Smooth muscle cell (in vitro differentiated cells): ENCODE data around the gene PTPN7. TPM values are rescaled to one million over a fixed set of nuclear protein-coding genes. Genes with fewer than 3 reads are reported as not detected.

Experiments used
- DNase-seq: peaks from one replicate; lab custom pipeline; 2025; ENCODE audit not compliant: unreplicated experiment; lab: John Stamatoyannopoulos, UW
- H2AFZ ChIP-seq: fragments of 200-600 bp; sonication (generic); 2 replicates; pipeline ENCODE4 v1.6.0; 2016; ENCODE audit warnings: antibody characterized with exemption, low read depth, mild to moderate bottlenecking
- H3F3A ChIP-seq: fragments of 200-600 bp; sonication (generic); 2 replicates; pipeline ENCODE4 v1.6.0; 2017; ENCODE audit warnings: antibody characterized with exemption, low read depth
- H3K27ac ChIP-seq: fragments of 200-600 bp; sonication (generic); 2 replicates; pipeline ENCODE4 v1.5.1; 2016; ENCODE audit warnings: low read depth, mild to moderate bottlenecking
- H3K27me3 ChIP-seq: fragments of 200-600 bp; sonication (generic); 2 replicates; pipeline ENCODE4 v1.6.1; 2016; ENCODE audit warnings: low read depth, mild to moderate bottlenecking
- H3K36me3 ChIP-seq: fragments of 200-600 bp; sonication (generic); 2 replicates; pipeline ENCODE4 v1.5.1; 2016; ENCODE audit warnings: low read depth
- H3K4me1 ChIP-seq: fragments of 200-600 bp; sonication (generic); 2 replicates; pipeline ENCODE4 v1.5.1; 2016; ENCODE audit warnings: low read depth
- H3K4me2 ChIP-seq: fragments of 200-600 bp; sonication (generic); 2 replicates; pipeline ENCODE4 v1.6.0; 2016; ENCODE audit warnings: mild to moderate bottlenecking
- H3K4me3 ChIP-seq: fragments of 200-600 bp; sonication (generic); 2 replicates; pipeline ENCODE4 v1.5.1; 2016; ENCODE audit warnings: mild to moderate bottlenecking
- H3K79me2 ChIP-seq: fragments of 200-600 bp; sonication (generic); 2 replicates; pipeline ENCODE4 v1.6.0; 2016; ENCODE audit warnings: low read depth, mild to moderate bottlenecking
- H3K9ac ChIP-seq: fragments of 200-600 bp; sonication (generic); 2 replicates; pipeline ENCODE4 v1.6.0; 2016; ENCODE audit warnings: low read depth
- H3K9me3 ChIP-seq: fragments of 200-600 bp; sonication (generic); replicated peaks from 2 replicates; pipeline ENCODE4 v1.5.1; 2016; ENCODE audit warnings: low read depth
- H4K20me1 ChIP-seq: fragments of 200-600 bp; sonication (generic); 2 replicates; pipeline ENCODE4 v1.6.0; 2016; ENCODE audit warnings: low read depth
- CTCF ChIP-seq: fragments of 200-600 bp; sonication (generic); IDR thresholded peaks from 2 replicates; pipeline ENCODE4 v1.5.1; 2017; ENCODE audit warnings: borderline replicate concordance, mild to moderate bottlenecking, antibody characterized with exemption; ENCODE audit not compliant: insufficient read depth, poor library complexity, severe bottlenecking
- WGBS: methylation state at CpG from one replicate; pipeline ENCODE4 v1.1.7; 2016; ENCODE audit warnings: low lambda C conversion rate; 5-methylcytosine and 5-hydroxymethylcytosine counted together
- polyA plus RNA-seq: library from polyadenylated mRNA; unstranded; fragments of >200 nt; fragmentation: Nextera tagmentation; extraction: Ambion mirVana; gene quantifications from 2 replicates; pipeline ENCODE4 v1.2.1, GENCODE V29; 2016
- total RNA-seq: library from RNA; depleted of rRNA; stranded (reverse); fragments of >200 nt; gene quantifications from 2 replicates; pipeline ENCODE4 v1.2.3, GENCODE V29; 2014

Gene PTPN7
- total and polyA plus RNA-seq, 2 experiments from 2014 or later, result not detected

GRCh38 chr1:202158810-202159533 is 1.4 kb downstream of the PTPN7 start:
- H3K4me1 ChIP-seq, result no peaks in the 10 kb centered on the region
- no peak overlapping the region for H3K4me3 ChIP-seq
- no peak overlapping the region for H2AFZ ChIP-seq
- WGBS, result 92% methylated on average over 10 of the region's 10 CpGs
- H3F3A ChIP-seq, result no peaks in the 10 kb centered on the region
- no peaks in the 10 kb centered on the region for H3K27me3 ChIP-seq
- H4K20me1 ChIP-seq, result no peaks in the 10 kb centered on the region
- H3K36me3 ChIP-seq, result no peaks in the 10 kb centered on the region
- no peak overlapping the region for H3K27ac ChIP-seq
- no peaks in the 10 kb centered on the region for H3K79me2 ChIP-seq
- no peak overlapping the region for H3K9ac ChIP-seq
- H3K4me2 ChIP-seq, result no peak overlapping the region
- no peaks in the 10 kb centered on the region for H3K9me3 ChIP-seq
- DNase-seq, result no peak
- no peak for TF ChIP-seq CTCF

DNA sequence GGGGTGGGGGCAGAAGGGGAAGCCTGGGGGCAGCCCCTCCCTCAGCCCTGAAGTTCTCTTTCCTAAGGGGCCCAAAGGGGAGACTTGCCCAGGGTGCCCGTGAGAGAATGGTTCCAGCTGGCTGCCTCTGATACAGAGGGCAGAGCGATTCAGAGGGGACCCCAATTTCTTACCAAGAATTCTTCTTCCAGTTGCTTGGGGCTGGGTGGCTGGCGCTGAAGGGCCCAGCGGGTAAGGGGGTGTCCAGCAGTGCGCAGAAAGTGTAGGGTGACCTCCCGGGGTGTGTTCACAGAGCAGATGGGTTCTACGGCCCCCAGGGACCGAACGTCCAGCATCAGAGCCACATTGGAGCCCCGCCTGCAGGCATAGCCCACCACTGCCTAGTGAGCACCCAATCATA is 2.5 kb downstream of the PTPN7 start:
- WGBS, result 99% methylated on average over 10 of the region's 10 CpGs
- Histone ChIP-seq H3K27ac (no peak overlapping the region), H3K4me3 (no peak overlapping the region), H4K20me1 (no peaks in the 10 kb centered on the region), H3K27me3 (no peaks in the 10 kb centered on the region), H3K9ac (no peak overlapping the region), H3F3A (no peaks in the 10 kb centered on the region), H3K4me1 (no peaks in the 10 kb centered on the region), H2AFZ (no peak overlapping the region), H3K79me2 (no peaks in the 10 kb centered on the region), H3K9me3 (no peaks in the 10 kb centered on the region), H3K36me3 (no peaks in the 10 kb centered on the region), H3K4me2 (no peak overlapping the region)
- TF ChIP-seq CTCF, result no peak
- DNase-seq, result no peak

- Histone ChIP-seq H3K27ac (no peak overlapping the region), H3K9me3 (no peaks in the 10 kb centered on the region), H4K20me1 (no peaks in the 10 kb centered on the region), H3K4me3 (no peak overlapping the region), H3K9ac (no peak overlapping the region), H3K36me3 (no peaks in the 10 kb centered on the region), H3F3A (no peaks in the 10 kb centered on the region), H3K4me1 (no peaks in the 10 kb centered on the region), H3K79me2 (no peaks in the 10 kb centered on the region), H3K27me3 (no peaks in the 10 kb centered on the region), H2AFZ (no peak overlapping the region), H3K4me2 (no peak overlapping the region)
- 82% methylated on average over 8 of the region's 8 CpGs for WGBS
- TF ChIP-seq CTCF, result no peak
- DNase-seq, result no peak
Observed at GRCh38 chr1:202156590-202156989, 3.8 kb downstream of the PTPN7 start.

- H3K9ac ChIP-seq, result no peak overlapping the region
- 58% methylated on average over 8 of the region's 8 CpGs for WGBS
Observed at GRCh38 chr1:202155478-202156021, 4.9 kb downstream of the PTPN7 start.

More at GRCh38 chr1:202155478-202156021, 4.9 kb downstream of the PTPN7 start:
- Histone ChIP-seq H3K4me1 (no peaks in the 10 kb centered on the region), H3K36me3 (no peaks in the 10 kb centered on the region), H3K79me2 (no peaks in the 10 kb centered on the region), H3K4me2 (no peak overlapping the region), H3F3A (no peaks in the 10 kb centered on the region), H3K9me3 (no peaks in the 10 kb centered on the region), H3K27ac (no peak overlapping the region), H2AFZ (no peak overlapping the region), H3K27me3 (no peaks in the 10 kb centered on the region), H4K20me1 (no peaks in the 10 kb centered on the region), H3K4me3 (no peak overlapping the region)
- DNase-seq, result no peak
- no peak for TF ChIP-seq CTCF
